ENCODE measurements around the gene AHRR.

DNA sequence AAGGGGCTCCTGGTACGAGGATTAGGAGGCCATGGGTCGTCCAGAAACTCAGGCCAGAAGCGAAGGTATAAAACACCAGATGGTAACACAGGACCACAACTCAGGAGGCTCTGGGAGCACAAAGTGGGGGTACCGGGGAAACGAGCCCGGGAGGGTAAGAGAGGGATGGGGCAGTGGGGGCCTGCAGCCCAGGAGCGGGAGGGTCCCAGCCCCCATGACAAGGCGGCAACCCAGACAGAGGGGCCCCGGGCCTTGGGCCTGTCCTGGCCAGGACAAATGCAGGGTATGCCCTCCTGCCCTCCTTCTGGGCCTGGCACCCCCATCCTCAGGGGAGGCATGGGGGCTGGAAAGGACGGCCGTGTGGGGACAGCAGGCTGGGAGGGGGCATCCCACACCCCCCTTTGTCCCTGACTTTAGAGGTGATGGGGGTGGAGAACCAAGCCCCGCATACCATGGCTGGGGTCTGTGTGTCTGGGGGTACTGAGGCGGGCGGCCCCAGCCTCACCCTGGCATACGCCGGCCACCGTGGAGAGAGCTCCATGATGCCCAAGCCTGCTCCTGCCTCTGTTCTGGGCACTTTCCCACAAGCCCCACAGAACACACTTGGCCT lies 74.5 kb downstream of the AHRR start:
- TF ChIP-seq EZH2phosphoT487 (IDR thresholded peaks at IDR 0.05; ENCODE audit: borderline replicate concordance, low read length): no peak
- TF ChIP-seq, protein P1, sequence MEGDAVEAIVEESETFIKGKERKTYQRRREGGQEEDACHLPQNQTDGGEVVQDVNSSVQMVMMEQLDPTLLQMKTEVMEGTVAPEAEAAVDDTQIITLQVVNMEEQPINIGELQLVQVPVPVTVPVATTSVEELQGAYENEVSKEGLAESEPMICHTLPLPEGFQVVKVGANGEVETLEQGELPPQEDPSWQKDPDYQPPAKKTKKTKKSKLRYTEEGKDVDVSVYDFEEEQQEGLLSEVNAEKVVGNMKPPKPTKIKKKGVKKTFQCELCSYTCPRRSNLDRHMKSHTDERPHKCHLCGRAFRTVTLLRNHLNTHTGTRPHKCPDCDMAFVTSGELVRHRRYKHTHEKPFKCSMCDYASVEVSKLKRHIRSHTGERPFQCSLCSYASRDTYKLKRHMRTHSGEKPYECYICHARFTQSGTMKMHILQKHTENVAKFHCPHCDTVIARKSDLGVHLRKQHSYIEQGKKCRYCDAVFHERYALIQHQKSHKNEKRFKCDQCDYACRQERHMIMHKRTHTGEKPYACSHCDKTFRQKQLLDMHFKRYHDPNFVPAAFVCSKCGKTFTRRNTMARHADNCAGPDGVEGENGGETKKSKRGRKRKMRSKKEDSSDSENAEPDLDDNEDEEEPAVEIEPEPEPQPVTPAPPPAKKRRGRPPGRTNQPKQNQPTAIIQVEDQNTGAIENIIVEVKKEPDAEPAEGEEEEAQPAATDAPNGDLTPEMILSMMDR (conservative IDR thresholded peaks at IDR 0.05; ENCODE audit: low read depth, low read length): no peak
- TF ChIP-seq EZH2 (IDR thresholded peaks at IDR 0.05; ENCODE audit: low read length, unreplicated experiment): no peak
